NCI-H526 treated with DMSO at 0.1 percent for 48 hours (cell line): Measurements from ENCODE around the gene LSAMP.
"Not testable (repeated sequence)": the region's sequence is repeated elsewhere in the genome, so short reads cannot be mapped to it uniquely, and the experiment has no call there.

ENCODE experiments used
- DNase-seq: peaks from one replicate; lab custom pipeline; 2025; lab: John Stamatoyannopoulos, UW

LSAMP gene

DNA sequence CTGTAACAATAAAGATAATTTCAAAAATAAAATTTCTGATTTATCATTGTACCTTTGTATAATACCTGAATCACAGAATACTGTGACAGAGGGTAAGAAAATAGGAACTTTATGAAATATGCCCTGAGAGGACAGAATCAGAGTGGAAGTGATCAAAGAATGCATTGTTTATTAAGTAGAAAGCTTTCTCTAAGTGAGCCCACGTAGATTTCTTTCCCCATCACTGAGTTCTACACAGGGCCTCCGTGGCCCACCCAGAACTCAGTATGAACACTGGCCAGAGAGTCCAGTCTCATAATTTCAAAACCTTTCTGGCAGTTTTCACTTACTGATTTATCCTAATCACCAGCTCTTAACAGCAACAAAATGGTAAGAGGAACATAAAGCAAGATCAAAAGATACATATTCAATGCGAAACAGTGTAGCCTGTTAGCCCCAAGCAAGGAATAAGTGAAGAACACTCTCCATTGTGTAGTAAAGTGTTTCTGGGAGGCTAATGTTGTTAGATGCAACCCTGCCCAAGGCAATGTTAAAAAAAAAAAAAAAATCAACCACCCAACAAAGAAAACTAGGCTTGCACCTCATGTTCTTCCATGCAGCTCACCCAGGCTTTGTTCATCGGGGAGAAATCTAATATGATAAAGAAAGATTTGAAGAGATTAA, 341.3 kb downstream of the LSAMP start:
- DNase-seq, result no peak

DNA sequence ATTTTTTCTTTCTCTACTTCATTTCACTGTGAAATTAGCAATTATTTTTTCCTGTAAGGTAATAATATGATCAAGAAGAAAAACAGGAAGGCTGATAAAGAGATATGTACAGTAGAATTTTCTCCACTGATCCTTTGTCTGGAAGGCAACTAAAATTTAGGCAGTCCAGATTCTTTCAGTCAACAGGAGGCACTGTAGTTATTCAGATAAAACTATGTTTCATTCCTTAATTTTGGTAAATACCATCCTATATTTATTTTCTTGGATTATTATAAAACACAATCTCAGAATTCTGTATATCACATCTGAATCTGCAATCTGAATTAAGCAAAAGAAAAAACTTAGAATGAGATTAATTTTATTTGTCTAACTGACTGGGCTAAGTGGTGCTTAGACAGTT, 343.2 kb downstream of the LSAMP start:
- DNase-seq, result no peak

DNA sequence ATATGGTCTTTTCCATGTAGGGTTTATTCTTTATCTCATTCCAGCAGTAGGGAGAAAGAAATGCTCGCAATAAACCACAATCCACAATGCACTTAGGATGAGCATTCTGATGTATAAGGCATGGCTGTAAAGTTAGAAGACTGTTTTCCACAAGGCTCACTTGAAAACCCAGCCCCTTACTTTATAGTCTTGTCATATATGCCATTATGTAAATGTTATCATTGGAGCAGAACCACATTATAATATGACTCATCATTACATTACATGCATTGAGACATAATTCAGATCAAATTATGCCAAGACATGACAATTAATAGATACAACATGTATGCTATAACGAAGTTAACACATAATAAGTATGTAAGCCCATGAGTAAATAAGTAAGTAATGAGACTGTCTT, 348.1 kb downstream of the LSAMP start:
- DNase-seq, result no peak

GRCh38 chr3:116096631-116097030, 348.7 kb downstream of the LSAMP start:
- DNase-seq, result no peak

GRCh38 chr3:116093374-116093773, 351.9 kb downstream of the LSAMP start:
- DNase-seq, result no peak

DNA sequence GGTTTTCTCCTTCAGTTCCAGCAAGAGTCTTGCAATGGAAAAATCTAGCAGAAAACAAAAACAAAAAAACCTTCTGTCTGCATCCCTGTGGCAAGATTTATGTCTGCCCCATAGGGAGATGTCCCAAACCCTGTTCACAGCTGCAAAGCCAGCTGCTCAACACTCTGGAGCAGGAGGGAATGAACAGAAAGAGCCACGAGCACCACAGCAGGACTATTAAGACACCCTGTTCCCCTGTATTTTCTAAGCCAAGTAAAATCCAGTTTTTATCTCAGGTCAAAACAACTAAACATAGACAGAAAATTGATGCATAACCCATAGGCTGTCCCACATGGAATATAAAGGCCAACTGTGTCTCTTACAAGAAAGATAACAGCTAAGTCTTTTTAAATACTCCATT, 357.9 kb downstream of the LSAMP start:
- no peak for DNase-seq

- peak; percentile 76 for DNase-seq
These were observed 360.1 kb downstream of the LSAMP start for GRCh38 chr3:116084999-116085791.

DNA sequence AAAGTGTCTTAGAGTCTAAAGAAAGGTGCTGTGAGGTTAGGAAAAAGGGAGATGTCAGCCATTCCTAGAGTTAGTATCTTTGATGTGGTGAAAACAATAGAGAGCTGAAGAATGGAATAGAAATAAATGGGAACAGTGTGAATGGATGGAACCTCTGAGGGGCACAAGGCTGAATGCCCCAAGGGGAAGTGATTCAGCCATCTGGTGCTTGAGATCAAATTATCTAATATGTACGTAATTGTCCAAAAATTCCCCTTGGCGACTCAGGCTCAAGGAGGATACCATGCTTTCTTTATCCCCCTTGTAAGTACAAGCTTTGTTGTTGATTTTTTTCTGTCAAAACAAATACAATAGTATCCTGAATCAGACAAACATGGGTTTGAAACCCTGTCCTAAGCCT, 361.6 kb downstream of the LSAMP start:
- no peak for DNase-seq

DNA sequence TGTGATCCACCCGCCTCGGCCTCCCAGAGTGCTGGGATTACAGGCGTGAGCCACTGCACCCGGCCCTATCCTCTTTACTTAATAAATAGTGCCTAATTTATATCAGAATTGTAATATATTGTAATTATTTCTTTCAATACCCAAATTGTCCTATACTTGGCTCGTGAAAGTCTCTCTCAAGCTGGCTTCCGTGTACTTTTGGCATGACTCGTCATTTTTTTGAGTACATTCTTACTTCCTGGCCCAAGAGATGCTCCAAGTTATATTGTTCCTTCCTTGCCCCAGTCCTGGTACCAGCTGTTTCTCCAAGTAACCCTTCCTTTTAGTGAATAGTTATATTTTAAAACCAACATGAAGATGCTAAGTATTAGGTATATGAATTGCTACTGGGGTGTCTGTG, 366.7 kb downstream of the LSAMP start:
- no peak for DNase-seq

- DNase-seq, result no peak
These were observed 367.7 kb downstream of the LSAMP start for GRCh38 chr3:116077557-116077956.

DNA sequence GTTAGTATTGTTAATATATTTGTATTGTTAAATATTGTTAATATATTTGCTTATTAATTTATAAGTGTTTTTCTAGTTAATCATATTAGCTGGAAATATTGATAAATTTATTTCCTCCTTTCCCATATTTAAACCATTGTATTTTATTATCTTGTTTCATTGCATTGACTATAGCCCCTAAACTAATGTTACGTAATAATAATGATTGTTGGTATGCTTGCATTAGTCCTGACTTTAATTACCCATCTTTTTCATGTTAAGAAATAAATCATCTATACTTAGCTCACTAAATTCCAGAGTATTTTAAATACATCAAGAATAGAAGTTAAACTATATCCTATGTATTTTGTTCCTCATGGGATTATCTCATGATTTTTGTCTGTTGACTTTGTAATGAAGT, 368.2 kb downstream of the LSAMP start:
- no peak for DNase-seq

- not testable (repeated sequence) for DNase-seq
These were observed 374.6 kb downstream of the LSAMP start for GRCh38 chr3:116070516-116071278.

- no peak for DNase-seq
These were observed 375.2 kb downstream of the LSAMP start for GRCh38 chr3:116070061-116070460.

DNA sequence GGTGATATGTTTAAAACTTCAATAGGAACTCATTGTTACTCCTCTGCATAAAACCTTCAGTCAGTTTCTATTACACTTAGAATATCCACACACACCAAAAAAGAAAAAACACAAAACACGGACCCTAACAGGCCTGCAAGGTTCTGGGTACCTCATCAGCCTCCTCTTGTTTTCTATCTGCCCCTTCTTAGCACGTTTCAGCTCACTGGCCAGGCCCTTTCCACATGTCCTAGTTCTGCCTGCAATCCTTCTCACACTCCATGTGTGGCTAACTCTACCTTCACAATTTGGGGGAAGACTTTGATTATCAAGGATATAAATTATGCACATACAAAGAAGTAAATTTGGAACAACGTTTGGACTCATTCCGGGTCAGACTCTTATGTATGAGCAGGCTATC, 376.3 kb downstream of the LSAMP start:
- no peak for DNase-seq

DNA sequence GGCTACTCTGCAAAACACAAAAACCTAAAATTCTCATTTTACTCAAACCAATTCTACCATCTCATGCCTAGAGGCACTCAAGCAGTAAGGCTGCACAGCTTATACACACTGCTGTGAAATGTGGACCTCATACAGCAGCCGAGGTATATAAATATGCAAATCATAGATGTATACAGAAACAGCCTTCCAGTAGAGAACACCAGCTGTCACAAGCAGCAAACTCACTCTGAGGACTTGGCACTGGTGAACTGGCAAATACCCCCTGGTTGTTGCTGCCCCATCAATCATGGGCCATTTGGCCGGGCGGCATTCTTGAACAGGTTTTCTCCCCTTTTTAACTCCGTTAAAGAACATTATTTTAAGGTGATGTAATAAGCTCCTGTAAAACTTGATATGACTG, 378.0 kb downstream of the LSAMP start:
- peak; percentile 75 for DNase-seq

DNA sequence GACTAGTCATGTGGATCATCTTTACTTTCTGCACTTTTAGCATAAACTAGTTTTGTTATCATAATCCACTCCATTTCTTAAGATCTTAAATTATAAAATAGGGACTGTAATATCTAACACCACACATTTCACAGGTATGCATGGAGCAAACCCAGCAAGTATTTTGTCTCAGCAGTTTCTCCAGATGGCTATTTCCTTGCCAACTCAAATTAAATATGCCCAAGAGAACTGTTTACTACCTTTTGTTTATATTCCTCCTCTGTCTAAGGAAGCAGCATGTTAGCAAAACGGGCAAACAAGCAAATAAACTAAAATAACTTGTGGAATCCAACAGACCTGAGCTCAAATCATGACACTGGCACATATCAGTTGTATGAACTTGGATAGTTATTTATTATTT, 379.8 kb downstream of the LSAMP start:
- no peak for DNase-seq

GRCh38 chr3:116064646-116065045, 380.6 kb downstream of the LSAMP start:
- no peak for DNase-seq

- DNase-seq, result no peak
These were observed 385.7 kb downstream of the LSAMP start for GRCh38 chr3:116059421-116060096.

DNA sequence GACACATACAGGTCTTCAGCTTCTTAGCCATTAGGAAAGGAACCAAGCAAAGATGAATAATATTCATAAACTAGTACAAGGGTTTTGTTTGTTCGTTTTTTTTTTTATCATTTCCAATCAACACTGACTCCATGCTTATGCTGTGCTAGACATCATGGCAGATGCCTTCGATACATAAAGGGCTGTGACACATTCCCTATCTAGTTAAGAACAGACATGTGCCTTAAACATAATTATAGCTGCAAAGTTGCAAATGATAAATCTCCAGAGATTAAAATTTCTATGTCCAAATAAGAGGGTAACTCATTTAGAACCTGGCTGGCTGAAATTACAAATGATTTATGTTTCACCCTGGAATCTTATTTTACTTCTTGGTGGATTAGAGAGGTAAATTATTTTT, 386.4 kb downstream of the LSAMP start:
- DNase-seq, result no peak

GRCh38 chr3:116057400-116058006, 387.8 kb downstream of the LSAMP start:
- no peak for DNase-seq

DNA sequence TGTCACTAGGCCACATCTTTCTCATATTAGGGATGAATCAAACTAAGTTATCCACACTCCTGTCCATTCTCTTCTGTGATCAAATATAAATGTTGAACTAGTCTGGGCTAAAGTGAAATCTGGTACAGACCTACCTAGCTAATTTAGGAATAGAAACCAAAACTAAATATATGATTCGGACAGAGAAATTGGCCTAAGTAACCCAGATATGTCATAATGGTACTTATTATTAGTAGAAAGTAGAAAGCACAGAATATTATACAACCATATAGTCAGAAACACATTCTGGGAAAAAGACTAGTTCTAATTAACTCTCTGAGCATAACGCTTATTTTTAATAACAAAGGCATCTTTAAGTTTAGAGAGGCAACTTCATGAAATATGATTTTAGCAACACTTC, 389.0 kb downstream of the LSAMP start:
- no peak for DNase-seq

DNA sequence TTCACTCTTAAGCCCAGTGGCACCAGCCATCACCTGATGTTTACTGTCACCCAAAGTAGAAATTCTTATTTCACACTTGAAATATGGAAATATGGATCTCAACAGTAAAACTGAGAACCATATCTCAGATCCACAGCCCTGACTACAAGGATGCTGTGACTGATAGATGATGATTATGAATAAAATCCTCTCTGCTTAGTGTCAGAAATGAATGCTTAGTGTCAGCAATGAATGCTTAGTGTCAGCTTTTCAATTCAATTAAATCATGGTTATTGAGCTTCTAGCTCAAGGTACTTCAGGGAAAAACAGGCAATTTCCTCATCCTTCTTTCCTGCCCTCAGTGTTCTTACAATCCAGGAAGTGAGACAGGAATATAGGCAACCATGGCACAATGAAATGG, 392.3 kb downstream of the LSAMP start:
- no peak for DNase-seq
